GM12878 (cell line): ENCODE data around the gene MYBPC1. TPM values are rescaled to one million over a fixed set of nuclear protein-coding genes. Genes with fewer than 3 reads are reported as not detected.

ENCODE experiments used
- ATAC-seq: fragments of 200-7000 bp; cut with Tn5 transposase; 3 replicates; pipeline ENCODE4 v1.9.1; 2020; ENCODE audit warnings: mild to moderate bottlenecking, moderate library complexity
- BruUV-seq: library from RNA; stranded (reverse); fragments of 400-500 nt; replicated peaks from 2 replicates; lab custom pipeline; 2021; lab: Mats Ljungman, UMichigan
- CTCF ChIA-PET: fragments of 300-600 bp; sonication (Branson Sonifier 250); formaldehyde crosslinking; extraction: SDS; loops from one replicate; lab custom pipeline; 2021; ENCODE audit warnings: inconsistent platforms; lab: Yijun Ruan, JAX
- POLR2A ChIA-PET: fragments of 350-600 bp; formaldehyde crosslinking; extraction: SDS; loops from one replicate; lab custom pipeline; 2021; ENCODE audit warnings: inconsistent platforms; lab: Charles Lee
- RAD21 ChIA-PET: fragments of 300-600 bp; sonication (Branson Sonifier 250); formaldehyde crosslinking; loops from one replicate; lab custom pipeline; 2023; ENCODE audit warnings: antibody characterized with exemption; ENCODE audit not compliant: unreplicated experiment; lab: Charles Lee
- SMC1A ChIA-PET: fragments of 300-600 bp; sonication (Branson Sonifier 250); formaldehyde crosslinking; loops from one replicate; lab custom pipeline; 2023; ENCODE audit not compliant: unreplicated experiment, uncharacterized antibody; lab: Charles Lee
- DNase-seq: peaks from one replicate; pipeline ENCODE4 v3.0.0-alpha.2; 2011; ENCODE audit warnings: low read depth, low spot score
- FAIRE-seq: peaks from 3 replicates; lab custom pipeline; 2011; peaks lifted over from hg19 to GRCh38; lab: Jason Lieb, UNC
- H2AFZ ChIP-seq: 2 replicates; pipeline ENCODE4 v1.6.0; 2011; ENCODE audit warnings: low read depth, low read length, control low read depth; ENCODE audit not compliant: control insufficient read depth
- H3K27ac ChIP-seq: 2 replicates; pipeline ENCODE4 v1.5.1; 2011; ENCODE audit warnings: control low read depth; ENCODE audit not compliant: control insufficient read depth, insufficient read depth
- H3K27me3 ChIP-seq, 2 experiments: replicated peaks in 1 of 2; 2 replicates each; pipeline versions ENCODE4 v1.6.0 to v1.6.1; 2011; ENCODE audit warnings: low read length in 1 of 2; ENCODE audit not compliant: control insufficient read depth in 2 of 2, insufficient read depth in 2 of 2
- H3K36me3 ChIP-seq, 2 experiments: 2 replicates each; pipeline ENCODE4 v1.5.1; 2011; ENCODE audit warnings: low read length in 1 of 2; ENCODE audit not compliant: control insufficient read depth in 2 of 2, insufficient read depth in 2 of 2
- H3K4me1 ChIP-seq: 2 replicates; pipeline ENCODE4 v1.6.1; 2011; ENCODE audit warnings: mild to moderate bottlenecking, low read length, moderate library complexity, mixed read lengths; ENCODE audit not compliant: control insufficient read depth, insufficient read depth
- H3K4me2 ChIP-seq: 2 replicates; pipeline ENCODE4 v1.6.0; 2011; ENCODE audit warnings: control low read depth; ENCODE audit not compliant: control insufficient read depth, insufficient read depth
- H3K4me3 ChIP-seq: fragments of 200-600 bp; sonication (generic); 2 replicates; pipeline ENCODE4 v1.5.1; 2016
- H3K79me2 ChIP-seq: 2 replicates; pipeline ENCODE4 v1.6.0; 2011; ENCODE audit warnings: low read length; ENCODE audit not compliant: control insufficient read depth, insufficient read depth
- H3K9ac ChIP-seq: 2 replicates; pipeline ENCODE4 v1.8.0; 2011; ENCODE audit warnings: low read length, control low read depth, mixed read lengths; ENCODE audit not compliant: control insufficient read depth, insufficient read depth
- H3K9me3 ChIP-seq: replicated peaks from 3 replicates; pipeline ENCODE4 v1.5.1; 2011; ENCODE audit warnings: mild to moderate bottlenecking, low read length; ENCODE audit not compliant: control insufficient read depth, insufficient read depth
- H4K20me1 ChIP-seq: 2 replicates; pipeline ENCODE4 v1.6.0; 2011; ENCODE audit not compliant: control insufficient read depth, insufficient read depth
- CBX5 ChIP-seq: sonication (generic); IDR thresholded peaks from 2 replicates; pipeline ENCODE4 v1.6.1; 2016; ENCODE audit warnings: low read depth, moderate library complexity, mild to moderate bottlenecking, inconsistent platforms
- CHD1 ChIP-seq: IDR thresholded peaks from 2 replicates; pipeline ENCODE4 v1.6.1; 2012; ENCODE audit warnings: low read depth, low read length, improper control_type of control experiment
- E4F1 ChIP-seq: fragments of 450-650 bp; IDR thresholded peaks from 2 replicates; pipeline ENCODE4 v1.6.1; 2018; ENCODE audit warnings: borderline replicate concordance, mild to moderate bottlenecking; ENCODE audit not compliant: partially characterized antibody
- EP300 ChIP-seq, 2 experiments: fragments of 150-350 bp in 1 of 2; IDR thresholded peaks; 2 replicates each; pipeline ENCODE4 v1.6.1; 2011 to 2012; ENCODE audit warnings: low read depth in 2 of 2, low read length in 2 of 2, borderline replicate concordance in 1 of 2, improper control_type of control experiment in 1 of 2, inconsistent platforms in 1 of 2; ENCODE audit not compliant: control insufficient read depth in 1 of 2
- MYB ChIP-seq: fragments of 150-350 bp; IDR thresholded peaks from 2 replicates; pipeline ENCODE4 v1.6.1; 2014; ENCODE audit warnings: mild to moderate bottlenecking, low read depth, low read length, borderline replicate concordance
- NFXL1 ChIP-seq: fragments of 450-650 bp; IDR thresholded peaks from 2 replicates; pipeline ENCODE4 v1.6.1; 2017; ENCODE audit warnings: antibody characterized with exemption, mild to moderate bottlenecking, borderline replicate concordance
- SUZ12 ChIP-seq: fragments of 200-600 bp; sonication (generic); IDR thresholded peaks from one replicate; pipeline ENCODE4 v1.6.1; 2018; ENCODE audit warnings: antibody characterized with exemption, mild to moderate bottlenecking; ENCODE audit not compliant: unreplicated experiment
- TBL1XR1 ChIP-seq: IDR thresholded peaks from 2 replicates; pipeline ENCODE4 v1.6.1; 2012; ENCODE audit warnings: low read depth, low read length, improper control_type of control experiment
- ZNF24 ChIP-seq: fragments of 450-650 bp; IDR thresholded peaks from 2 replicates; pipeline ENCODE4 v1.6.1; 2017; ENCODE audit warnings: antibody characterized with exemption, mild to moderate bottlenecking
- ZNF274 ChIP-seq: IDR thresholded peaks from one replicate; pipeline ENCODE4 v1.8.0; 2011; ENCODE audit not compliant: insufficient read length, insufficient read depth
- ZNF622 ChIP-seq: fragments of 450-650 bp; IDR thresholded peaks from 2 replicates; pipeline ENCODE4 v1.6.1; 2017; ENCODE audit warnings: mild to moderate bottlenecking, inconsistent platforms
- WGBS: methylation state at CpG from one replicate; pipeline ENCODE4 v1.1.6; 2016; ENCODE audit warnings: low lambda C conversion rate; ENCODE audit not compliant: insufficient replicate concordance, insufficient coverage; ENCODE audit errors: missing lambda C conversion rate; 5-methylcytosine and 5-hydroxymethylcytosine counted together
- in situ Hi-C: fragments of 300-500 bp; cut with MboI; formaldehyde crosslinking; loops from 9 replicates; pipeline ENCODE4 v1.14.3; 2018; ENCODE audit warnings: mixed read lengths
- intact Hi-C: fragments of 100-400 bp; cut with micrococcal nuclease; formaldehyde crosslinking; loops from one replicate; pipeline ENCODE4 v1.14.2; 2022; ENCODE audit not compliant: unreplicated experiment
- polyA plus RNA-seq, 11 experiments: library from polyadenylated mRNA; depleted of rRNA in 4 of 11; unstranded in 6 of 11; stranded (reverse) in 5 of 11; fragments of >200 nt; fragmentation: Nextera tagmentation in 4 of 11; fragmentation: Illumina TruSeq in 1 of 11; extraction: Ambion mirVana in 4 of 11; extraction: Trizol in 1 of 11; gene quantifications; 1 replicate in 1 of 11; 2 replicates in 10 of 11; pipeline versions ENCODE4 v1.2.1 to v1.2.3, GENCODE V29; 2011 to 2016; ENCODE audit warnings: inconsistent platforms in 2 of 11, missing spikeins in 2 of 11, low read depth in 1 of 11
- total RNA-seq, 4 experiments: library from RNA; depleted of rRNA in 3 of 4; stranded (reverse); fragments of >200 nt in 3 of 4; fragmentation: Illumina TruSeq in 1 of 4; extraction: Trizol in 1 of 4; gene quantifications; 2 replicates each; pipeline versions ENCODE4 v1.2.1 to v1.2.3, GENCODE V29; 2013 to 2021

Gene MYBPC1
- total and polyA plus RNA-seq, 10 of the 15 experiments (the other 5 are each of a cell fraction or from before 2014, with no cell fraction given), result not detected

GRCh38 chr12:101642115-101643067 lies 47.6 kb downstream of the MYBPC1 start:
- Histone ChIP-seq H3K9me3 (no peaks in the 10 kb centered on the region; the same call in 2 of the 3 replicates), H3K27me3 (no peaks in the 10 kb centered on the region), H3K4me1 (no peaks in the 10 kb centered on the region), H3K4me2 (no peak overlapping the region), H3K9ac (no peak overlapping the region), H3K79me2 (no peaks in the 10 kb centered on the region), H2AFZ (no peak overlapping the region), H3K27ac (no peak overlapping the region), H3K4me3 (no peak overlapping the region)
- RAD21 ChIA-PET, result no interaction called here
- POLR2A ChIA-PET, result no interaction called here
- no TSS peak for BruUV-seq
- no peak for DNase-seq
- in situ Hi-C loops, result no loop called here
- SMC1A ChIA-PET, result no interaction called here
- no peak for TF ChIP-seq SUZ12
- no peak for TF ChIP-seq ZNF622
- no peak for TF ChIP-seq EP300 (IDR thresholded peaks at IDR 0.05; ENCODE audit: borderline replicate concordance in 1 of 2, control insufficient read depth in 1 of 2, low read depth in 2 of 2, low read length in 2 of 2)
- no peak for TF ChIP-seq CHD1
- TF ChIP-seq ZNF274, result no peak
- TF ChIP-seq MYB, result no peak
- TF ChIP-seq TBL1XR1, result no peak
- no peak for TF ChIP-seq CBX5
- no peak for TF ChIP-seq NFXL1
- TF ChIP-seq ZNF24, result no peak
- TF ChIP-seq E4F1, result no peak
- TF ChIP-seq, all 136 proteins: peak for 0
- Histone ChIP-seq H4K20me1 (no peaks in the 10 kb centered on the region), H3K36me3 (no peaks in the 10 kb centered on the region)
- CTCF ChIA-PET, result interaction anchor here (1.1 kb wide), 1 partner anchor 38 kb away, joined by 3 read pairs; no protein-coding TSS in a partner anchor
- intact Hi-C loops, result no loop called here
- FAIRE-seq (no peak), ATAC-seq (no peak)
- 47% methylated on average over 36 of the region's 36 CpGs for WGBS
